HG03575 (cell line): ENCODE results near the gene GNPAT.
"Not testable (repeated sequence)": the region's sequence is repeated elsewhere in the genome, so short reads cannot be mapped to it uniquely, and the experiment has no call there.

Source experiments
- ATAC-seq: cut with Tn5 transposase; IDR thresholded peaks from one replicate; pipeline ENCODE4 v1.9.1; 2021; ENCODE audit not compliant: unreplicated experiment, insufficient number of reproducible peaks, low FRiP score; ENCODE audit errors: extremely low read depth

The GNPAT gene

GRCh38 chr1:231211005-231211857 lies 29.8 kb upstream of the GNPAT start:
- ATAC-seq: peak; percentile 35

DNA sequence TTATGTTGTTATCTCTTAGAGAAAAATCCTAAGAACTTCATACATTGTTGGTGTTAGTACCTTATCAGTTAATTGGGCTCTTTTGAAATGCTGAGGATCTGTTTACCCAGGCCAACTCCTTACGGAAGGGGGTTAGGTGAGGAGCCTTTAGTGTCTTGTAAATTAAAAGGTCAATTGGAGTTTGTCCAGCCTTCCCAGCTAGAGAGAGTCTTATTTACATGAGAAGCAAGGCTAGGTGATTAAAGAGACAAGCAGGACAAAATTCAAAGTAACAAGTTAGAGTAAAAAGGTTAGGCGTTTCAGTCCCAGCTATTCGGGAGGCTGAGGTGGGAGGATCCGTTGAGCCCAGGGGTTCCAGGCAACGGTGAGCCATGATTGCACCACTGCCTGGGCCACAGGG lies 28.7 kb upstream of the GNPAT start:
- ATAC-seq: not testable (repeated sequence)

GRCh38 chr1:231213831-231214573 lies 27.0 kb upstream of the GNPAT start:
- ATAC-seq: no peak

DNA sequence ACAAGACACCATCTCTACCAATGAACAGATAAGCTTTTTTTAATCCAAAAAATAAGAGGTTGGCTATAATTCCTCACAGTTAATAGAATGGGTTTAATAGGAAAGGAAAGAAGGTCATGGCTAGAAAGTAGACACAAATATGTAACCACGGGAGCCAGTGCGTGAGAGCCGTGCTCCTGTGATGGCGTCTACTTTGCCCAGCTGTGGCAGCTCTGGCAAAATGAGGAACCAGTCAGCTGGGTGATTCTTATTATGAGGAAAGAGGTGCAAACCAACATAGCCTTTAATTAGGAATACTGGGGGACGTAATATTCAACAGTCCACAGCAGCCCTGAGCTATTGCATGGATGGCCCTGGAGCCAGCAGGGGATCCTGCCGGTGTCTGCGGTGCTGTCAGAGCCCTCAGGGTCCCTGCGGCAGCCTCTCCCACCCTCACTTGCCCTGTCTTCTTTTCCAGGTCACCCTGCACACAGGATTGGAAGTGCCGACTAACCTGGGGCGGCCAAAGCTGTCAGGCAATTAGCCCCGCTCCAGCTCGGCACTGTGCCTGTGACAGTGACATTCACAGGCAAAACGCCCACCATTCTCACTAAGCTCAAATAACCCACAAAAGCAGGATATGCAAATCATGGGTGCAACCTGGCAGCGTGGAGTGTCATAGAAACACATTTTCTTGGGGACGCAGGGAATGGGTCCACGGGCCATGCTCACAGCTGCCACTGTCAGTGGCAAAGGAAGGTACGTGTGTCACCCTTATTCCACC lies 25.9 kb upstream of the GNPAT start:
- no peak for ATAC-seq

- no peak for ATAC-seq
Measured at GRCh38 chr1:231215681-231216385, 25.2 kb upstream of the GNPAT start.

DNA sequence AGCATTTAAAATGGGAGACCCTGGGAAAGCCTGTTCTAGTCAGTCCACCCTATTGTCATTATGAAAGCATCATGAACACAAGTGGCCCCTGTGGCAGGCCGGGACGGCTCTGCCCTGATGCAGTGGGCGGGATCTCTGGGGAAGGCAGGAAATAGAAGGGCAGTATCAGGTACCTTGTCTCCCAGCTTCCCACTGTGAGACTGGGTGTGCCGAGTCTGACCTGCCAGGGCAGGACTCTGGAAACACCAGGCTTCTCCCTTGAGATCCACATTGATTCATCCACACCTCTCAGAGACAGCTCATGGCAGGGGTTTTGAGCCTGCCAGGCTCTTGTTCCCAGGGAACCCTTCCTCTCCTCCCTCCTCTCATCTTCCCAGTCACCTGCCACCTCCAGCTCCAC lies 24.5 kb upstream of the GNPAT start:
- no peak for ATAC-seq

DNA sequence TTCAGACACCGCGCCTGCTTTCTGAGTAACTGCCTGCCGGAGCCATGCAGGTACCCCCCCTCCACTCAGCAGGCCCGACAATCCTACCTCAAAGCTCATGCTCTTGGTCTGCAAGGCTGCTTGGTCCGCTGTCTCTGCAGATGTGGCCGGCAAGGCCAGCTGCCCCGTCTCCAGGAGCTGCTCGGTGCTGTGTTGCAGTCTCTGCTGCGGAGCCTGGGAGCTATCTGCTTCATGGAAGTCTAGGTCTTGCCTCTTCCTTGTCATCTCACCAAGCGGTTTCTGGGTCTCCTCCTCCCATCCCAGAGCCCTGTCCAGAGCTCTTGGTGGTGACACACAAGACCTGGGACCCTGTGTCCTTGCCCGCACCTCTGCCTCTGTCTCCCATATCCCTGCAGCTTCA lies 24.0 kb upstream of the GNPAT start:
- ATAC-seq: no peak

- no peak for ATAC-seq
Measured at GRCh38 chr1:231218078-231218477, 22.9 kb upstream of the GNPAT start.

- no peak for ATAC-seq
Measured at GRCh38 chr1:231219422-231220401, 21.3 kb upstream of the GNPAT start.

DNA sequence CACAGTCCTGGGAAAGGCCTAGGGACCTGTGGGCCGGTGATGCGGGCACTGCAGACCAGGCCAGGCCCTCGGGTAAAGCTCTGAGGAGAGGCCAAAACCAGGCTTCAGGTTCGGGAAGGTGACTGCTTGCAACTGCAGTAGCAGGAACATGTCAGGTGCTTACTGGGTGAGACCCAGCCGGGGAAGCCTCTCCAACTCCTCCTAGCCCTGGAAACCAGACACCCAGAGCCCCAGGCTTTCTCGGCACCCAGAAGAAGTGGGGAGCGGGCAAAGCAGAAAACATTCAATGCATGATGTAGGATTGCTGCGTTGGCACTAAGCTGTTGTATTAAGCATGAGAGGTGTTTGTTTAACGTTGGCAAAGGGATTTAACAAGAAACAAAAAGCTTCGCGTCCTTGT lies 20.2 kb upstream of the GNPAT start:
- ATAC-seq: no peak

DNA sequence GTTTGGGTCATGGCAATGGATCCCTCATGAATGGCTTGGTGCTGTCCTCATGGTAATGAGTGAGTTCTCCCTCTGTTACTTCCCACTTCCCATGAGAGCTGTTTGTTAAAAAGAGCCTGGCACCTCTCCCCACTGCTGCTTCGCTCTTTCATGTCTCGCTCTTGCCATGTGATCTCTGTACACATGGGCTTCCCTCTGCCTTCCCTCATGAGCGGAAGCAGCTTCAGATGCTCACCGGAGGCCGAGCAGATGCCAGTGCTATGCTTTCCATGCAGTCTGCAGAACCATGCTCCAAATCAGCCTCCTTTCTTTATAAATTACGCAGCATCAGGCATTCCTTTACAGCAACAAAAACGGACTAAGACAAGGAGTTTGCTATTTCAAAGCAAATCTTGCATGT lies 14.9 kb upstream of the GNPAT start:
- ATAC-seq: no peak

- no peak for ATAC-seq
Measured at GRCh38 chr1:231231511-231231910, 9.5 kb upstream of the GNPAT start.

GRCh38 chr1:231232870-231233734 lies 7.9 kb upstream of the GNPAT start:
- no peak for ATAC-seq

DNA sequence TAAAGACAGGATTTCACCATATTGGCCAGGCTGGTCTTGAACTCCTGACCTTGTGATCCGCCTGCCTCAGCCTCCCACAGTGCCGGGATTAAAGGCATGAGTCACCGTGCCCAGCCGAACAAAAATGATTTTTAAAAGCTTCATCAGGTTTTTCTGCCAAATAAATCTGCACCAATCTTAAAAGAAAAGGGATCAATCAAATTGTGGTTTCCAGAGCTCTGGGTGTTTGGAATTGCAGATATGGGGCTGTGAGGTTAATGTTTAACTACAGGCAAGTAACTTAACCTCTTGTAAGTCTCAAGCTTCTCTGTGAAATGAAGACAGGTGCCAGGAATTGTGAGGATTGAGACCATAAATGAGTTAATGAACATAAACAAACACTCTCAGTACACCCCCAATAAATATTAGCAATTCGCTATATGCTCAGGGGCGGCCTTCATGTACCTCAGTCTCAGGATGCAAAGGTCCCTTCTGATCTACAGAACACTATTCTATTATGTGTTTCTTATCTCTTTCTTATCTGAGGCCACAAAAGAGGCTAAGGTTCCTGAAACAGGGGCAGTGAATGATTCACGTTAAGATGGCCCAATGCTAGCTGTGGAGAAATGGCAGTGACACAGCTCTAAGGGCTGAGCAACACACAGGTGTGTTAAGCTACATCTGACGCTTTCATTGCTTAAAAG lies 7.1 kb upstream of the GNPAT start:
- no peak for ATAC-seq

DNA sequence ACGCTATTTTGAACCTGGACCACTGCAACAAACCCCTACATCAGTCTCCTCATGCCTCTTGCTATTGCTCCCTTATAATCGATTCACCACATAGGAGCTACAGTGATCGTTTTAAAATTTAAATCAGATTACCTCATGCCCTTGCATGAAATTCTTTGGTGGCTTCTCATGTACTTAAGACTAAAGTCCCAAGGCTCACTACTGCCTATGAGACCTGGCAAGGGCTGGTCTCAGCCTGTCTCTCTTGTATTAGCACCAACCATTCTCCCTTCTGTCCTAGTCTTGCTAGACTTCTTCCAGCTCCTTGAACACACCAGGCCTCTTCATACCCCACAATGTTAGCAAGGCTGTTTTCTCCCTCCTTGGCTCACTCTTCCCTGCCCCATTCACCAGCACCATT lies 6.5 kb upstream of the GNPAT start:
- no peak for ATAC-seq

GRCh38 chr1:231235526-231236207 lies 5.3 kb upstream of the GNPAT start:
- no peak for ATAC-seq
